Neural progenitor cell (in vitro differentiated cells): ENCODE measurements around the gene ST8SIA5.

ENCODE experiments used
- CTCF ChIP-seq: fragments of 200-600 bp; sonication (generic); IDR thresholded peaks from 2 replicates; pipeline ENCODE4 v1.5.1; 2017; ENCODE audit warnings: antibody characterized with exemption, mild to moderate bottlenecking
- EZH2 ChIP-seq: fragments of 200-600 bp; sonication (generic); IDR thresholded peaks from 2 replicates; pipeline ENCODE4 v1.6.1; 2017; ENCODE audit warnings: antibody characterized with exemption, mild to moderate bottlenecking, moderate library complexity

- TF ChIP-seq CTCF (no peak), EZH2 (no peak)
Observed at GRCh38 chr18:46732201-46732600, 24.7 kb downstream of the ST8SIA5 start.
